GM10248 (cell line): ENCODE data around the gene NCAPG2.

Experiments used
- CTCF ChIA-PET: fragments of 300-600 bp; sonication (Branson Sonifier 250); formaldehyde crosslinking; extraction: SDS; loops from one replicate; lab custom pipeline; 2021; ENCODE audit warnings: antibody characterized with exemption; lab: Yijun Ruan, JAX
- POLR2A ChIA-PET: fragments of 350-650 bp; sonication (Branson Sonifier 250); formaldehyde crosslinking; extraction: SDS; loops from one replicate; lab custom pipeline; 2020; ENCODE audit warnings: antibody characterized with exemption; lab: Yijun Ruan, JAX
- DNase-seq: peaks from one replicate; pipeline ENCODE4 v3.0.0; 2012; ENCODE audit errors: extremely low spot score
- TF ChIP-seq, protein P1 (sequence below): IDR thresholded peaks from 2 replicates; pipeline ENCODE4 v1.5.1; 2012; ENCODE audit warnings: mild to moderate bottlenecking, low read depth; ENCODE audit errors: extremely low read depth, missing control alignments, control extremely low read depth

NCAPG2 gene

GRCh38 chr7:158613481-158613880 lies 91.1 kb downstream of the NCAPG2 start:
- DNase-seq: peak; percentile 57
- CTCF ChIA-PET: interaction anchor here (0.9 to 1.6 kb wide), 5 partner anchors 11 to 96 kb away, joined by 3 to 4 read pairs (median 3); partner anchors contain the start of gene NCAPG2
- POLR2A ChIA-PET: interaction anchor here (0.7 kb wide), 1 partner anchor 15 kb away, joined by 4 read pairs; no protein-coding TSS in a partner anchor
- TF ChIP-seq, protein P1, sequence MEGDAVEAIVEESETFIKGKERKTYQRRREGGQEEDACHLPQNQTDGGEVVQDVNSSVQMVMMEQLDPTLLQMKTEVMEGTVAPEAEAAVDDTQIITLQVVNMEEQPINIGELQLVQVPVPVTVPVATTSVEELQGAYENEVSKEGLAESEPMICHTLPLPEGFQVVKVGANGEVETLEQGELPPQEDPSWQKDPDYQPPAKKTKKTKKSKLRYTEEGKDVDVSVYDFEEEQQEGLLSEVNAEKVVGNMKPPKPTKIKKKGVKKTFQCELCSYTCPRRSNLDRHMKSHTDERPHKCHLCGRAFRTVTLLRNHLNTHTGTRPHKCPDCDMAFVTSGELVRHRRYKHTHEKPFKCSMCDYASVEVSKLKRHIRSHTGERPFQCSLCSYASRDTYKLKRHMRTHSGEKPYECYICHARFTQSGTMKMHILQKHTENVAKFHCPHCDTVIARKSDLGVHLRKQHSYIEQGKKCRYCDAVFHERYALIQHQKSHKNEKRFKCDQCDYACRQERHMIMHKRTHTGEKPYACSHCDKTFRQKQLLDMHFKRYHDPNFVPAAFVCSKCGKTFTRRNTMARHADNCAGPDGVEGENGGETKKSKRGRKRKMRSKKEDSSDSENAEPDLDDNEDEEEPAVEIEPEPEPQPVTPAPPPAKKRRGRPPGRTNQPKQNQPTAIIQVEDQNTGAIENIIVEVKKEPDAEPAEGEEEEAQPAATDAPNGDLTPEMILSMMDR: no peak

- ChIA-PET POLR2A (no interaction called here), CTCF (no interaction called here)
- TF ChIP-seq, protein P1: no peak
- no peak for DNase-seq
Observed at GRCh38 chr7:158612546-158612945, 92.1 kb downstream of the NCAPG2 start.

- ChIA-PET CTCF (interaction anchor here (1.2 kb wide), 1 partner anchor 8 kb away, joined by 3 read pairs; no protein-coding TSS in a partner anchor), POLR2A (no interaction called here)
- DNase-seq: no peak
- TF ChIP-seq, protein P1: no peak
Observed at GRCh38 chr7:158611541-158611940, 93.1 kb downstream of the NCAPG2 start.

GRCh38 chr7:158609313-158609974 lies 95.2 kb downstream of the NCAPG2 start:
- TF ChIP-seq, protein P1: no peak
- ChIA-PET POLR2A (no interaction called here), CTCF (no interaction called here)
- no peak for DNase-seq

DNA sequence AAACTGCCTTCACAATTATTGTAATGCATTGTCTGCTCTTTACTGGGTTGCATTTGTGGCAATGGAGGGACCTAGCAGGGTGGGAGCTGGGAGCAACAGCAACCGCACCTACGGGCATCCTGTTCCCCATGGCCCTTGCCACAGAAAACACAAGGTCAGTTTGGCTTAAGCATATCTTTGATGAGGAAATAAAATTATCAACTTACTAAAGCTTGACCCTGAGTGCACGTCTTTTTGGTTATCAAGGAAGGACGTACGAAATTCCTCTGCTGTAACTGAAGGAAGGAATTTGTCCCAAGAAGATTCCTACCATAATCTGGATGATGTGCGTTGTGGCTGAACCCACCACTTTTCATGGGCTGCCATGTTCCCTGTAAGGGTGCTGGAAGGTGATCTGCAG lies 97.0 kb downstream of the NCAPG2 start:
- DNase-seq: no peak
- TF ChIP-seq, protein P1: no peak
- ChIA-PET CTCF (interaction anchor here (1.4 kb wide), 1 partner anchor 17 kb away, joined by 5 read pairs; no protein-coding TSS in a partner anchor), POLR2A (no interaction called here)

DNA sequence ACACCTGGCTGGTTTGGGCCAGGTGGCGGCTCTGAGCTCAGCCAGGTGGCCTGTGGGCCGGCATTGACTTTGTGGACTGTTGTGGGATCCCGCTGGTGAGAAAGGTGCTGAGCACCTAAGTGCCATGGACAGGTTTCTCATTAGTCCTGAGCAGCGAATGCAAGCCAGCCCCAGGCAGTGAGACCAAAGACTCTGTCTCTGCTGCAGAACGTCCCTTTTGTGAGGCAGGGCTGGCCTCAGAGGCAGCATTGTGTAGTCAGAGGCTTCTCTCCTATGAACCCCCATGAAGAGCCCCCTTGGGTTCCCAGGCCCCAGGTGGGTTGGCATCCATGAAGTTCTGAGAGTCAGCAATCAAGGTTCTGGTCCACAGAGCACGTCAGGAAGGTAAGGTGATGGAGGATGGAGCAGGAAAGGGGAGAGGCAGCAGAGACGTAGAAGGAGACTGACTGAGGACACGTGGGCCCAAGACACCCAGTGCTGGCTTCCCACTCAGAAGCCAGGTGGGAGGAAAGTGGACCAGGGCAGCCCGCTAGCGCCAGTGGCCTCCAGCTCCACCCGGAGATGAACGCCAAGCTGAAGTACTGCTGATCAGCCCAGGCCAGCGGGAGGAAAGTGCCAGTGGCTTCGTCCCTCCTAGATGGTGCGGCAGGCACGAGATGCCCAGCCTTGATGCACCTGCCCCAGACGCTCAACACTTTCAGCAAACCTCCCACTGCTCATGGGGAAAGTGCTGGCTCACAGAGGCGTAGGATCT lies 97.8 kb downstream of the NCAPG2 start:
- ChIA-PET CTCF (interaction anchor here (1.1 to 1.4 kb wide), 2 partner anchors 13 to 18 kb away, joined by 3 to 5 read pairs; no protein-coding TSS in a partner anchor), POLR2A (no interaction called here)
- DNase-seq: no peak
- TF ChIP-seq, protein P1: no peak
